CD4-positive, alpha-beta T cell treated with Interferon alpha-2 for 1 hour (primary cell): ENCODE measurements around the gene VTI1A.

ENCODE experiments used
- DNase-seq, 2 donors: peaks; one replicate each; pipeline ENCODE4 v3.0.0-alpha.2; 2020 to 2022

The VTI1A gene

GRCh38 chr10:112593023-112593422 is 146.0 kb downstream of the VTI1A start:
- DNase-seq, result no peak

GRCh38 chr10:112601214-112602090 is 154.4 kb downstream of the VTI1A start:
- DNase-seq, result no peak

GRCh38 chr10:112603062-112603461 is 156.0 kb downstream of the VTI1A start:
- no peak for DNase-seq

- DNase-seq, result no peak
Observed at GRCh38 chr10:112605063-112605462, 158.0 kb downstream of the VTI1A start.

GRCh38 chr10:112607506-112607905 is 160.5 kb downstream of the VTI1A start:
- DNase-seq, result no peak

GRCh38 chr10:112613620-112614019 is 166.6 kb downstream of the VTI1A start:
- DNase-seq, result no peak

- no peak for DNase-seq
Observed at GRCh38 chr10:112614072-112614471, 167.1 kb downstream of the VTI1A start.

- no peak for DNase-seq
Observed at GRCh38 chr10:112614586-112614985, 167.6 kb downstream of the VTI1A start.

GRCh38 chr10:112615269-112615668 is 168.3 kb downstream of the VTI1A start:
- no peak for DNase-seq

GRCh38 chr10:112616647-112617046 is 169.6 kb downstream of the VTI1A start:
- no peak for DNase-seq

- DNase-seq, result no peak
Observed at GRCh38 chr10:112618814-112619213, 171.8 kb downstream of the VTI1A start.

GRCh38 chr10:112619556-112619955 is 172.5 kb downstream of the VTI1A start:
- DNase-seq, result no peak

- DNase-seq, result no peak
Observed at GRCh38 chr10:112622786-112623185, 175.8 kb downstream of the VTI1A start.

- DNase-seq, result no peak
Observed at GRCh38 chr10:112624546-112625048, 177.6 kb downstream of the VTI1A start.

- DNase-seq, result no peak
Observed at GRCh38 chr10:112628951-112629609, 182.1 kb downstream of the VTI1A start.

GRCh38 chr10:112631501-112632400 is 184.7 kb downstream of the VTI1A start:
- DNase-seq, result no peak

- DNase-seq, result no peak
Observed at GRCh38 chr10:112634096-112634830, 187.2 kb downstream of the VTI1A start.

GRCh38 chr10:112637901-112638300 is 190.9 kb downstream of the VTI1A start:
- no peak for DNase-seq

GRCh38 chr10:112639298-112639697 is 192.3 kb downstream of the VTI1A start:
- no peak for DNase-seq

GRCh38 chr10:112640638-112641037 is 193.6 kb downstream of the VTI1A start:
- no peak for DNase-seq

GRCh38 chr10:112643600-112644264 is 196.7 kb downstream of the VTI1A start:
- no peak for DNase-seq

GRCh38 chr10:112644265-112644645 is 197.2 kb downstream of the VTI1A start:
- no peak for DNase-seq
